Mucosa of gallbladder (tissue), 1 donor: ENCODE data around the gene COQ6. TPM values are rescaled to one million over a fixed set of nuclear protein-coding genes. Genes with fewer than 3 reads are reported as not detected.
A peak's percentile ranks its signal among the peaks of the same experiment; 100 is the strongest.
"Not testable (repeated sequence)": the region's sequence is repeated elsewhere in the genome, so short reads cannot be mapped to it uniquely, and the experiment has no call there.

Source experiments
- DNase-seq: peaks from one replicate; pipeline ENCODE4 v3.0.0-alpha.2; 2020; ENCODE audit warnings: low spot score
- total RNA-seq: library from RNA; stranded (reverse); gene quantifications from one replicate; pipeline ENCODE4 v1.2.1, GENCODE V29; 2021
- donor health status: DM: no; HTN: no; CAD: no.

The COQ6 gene
- total RNA-seq, 1 donor from 2014 or later, result 25.3 TPM

- no peak for DNase-seq
Measured at GRCh38 chr14:73977896-73978295, 27.8 kb downstream of the COQ6 start.

GRCh38 chr14:73988065-73988464 lies 38.0 kb downstream of the COQ6 start:
- DNase-seq, result no peak

- not testable (repeated sequence) for DNase-seq
Measured at GRCh38 chr14:73988656-73989055, 38.6 kb downstream of the COQ6 start.

GRCh38 chr14:73991092-73991491 lies 41.0 kb downstream of the COQ6 start:
- no peak for DNase-seq

GRCh38 chr14:73994926-73995325 lies 44.8 kb downstream of the COQ6 start:
- not testable (repeated sequence) for DNase-seq

GRCh38 chr14:73995977-73996378 lies 45.9 kb downstream of the COQ6 start:
- peak; percentile 17 for DNase-seq

GRCh38 chr14:73996731-73997107 lies 46.6 kb downstream of the COQ6 start:
- no peak for DNase-seq

GRCh38 chr14:73997108-73997943 lies 47.2 kb downstream of the COQ6 start:
- no peak for DNase-seq

- DNase-seq, result no peak
Measured at GRCh38 chr14:73997944-73998447, 47.9 kb downstream of the COQ6 start.

GRCh38 chr14:73998726-73999125 lies 48.6 kb downstream of the COQ6 start:
- no peak for DNase-seq

- DNase-seq, result not testable (repeated sequence)
Measured at GRCh38 chr14:74005664-74006063, 55.6 kb downstream of the COQ6 start.

- DNase-seq, result no peak
Measured at GRCh38 chr14:74008843-74009499, 58.9 kb downstream of the COQ6 start.

Other genes with a start within 250 kb of the COQ6 start
- 79.5 TPM for gene PNMA1, start 235.9 kb upstream of the COQ6 start, total RNA-seq
- gene PTGR2, start 98.5 kb upstream of the COQ6 start, total RNA-seq, result 13.4 TPM
- gene ZNF410, start 63.4 kb upstream of the COQ6 start, total RNA-seq, result 39.1 TPM
- 7.0 TPM for gene FAM161B, start 208 bp upstream of the COQ6 start, total RNA-seq
- 43.1 TPM for gene ENTPD5, start 69.0 kb downstream of the COQ6 start, total RNA-seq
- 3.7 TPM for gene BBOF1, start 69.0 kb downstream of the COQ6 start, total RNA-seq
- gene ALDH6A1, start 134.2 kb downstream of the COQ6 start, total RNA-seq, result 66.1 TPM
- 9.5 TPM for gene LIN52, start 134.7 kb downstream of the COQ6 start, total RNA-seq